Karpas-422 (cell line): ENCODE results near the gene TM9SF4. TPM values are rescaled to one million over a fixed set of nuclear protein-coding genes. Genes with fewer than 3 reads are reported as not detected.

Source experiments
- DNase-seq: peaks from one replicate; pipeline ENCODE4 v3.0.0-alpha.2; 2015
- H2AFZ ChIP-seq: fragments of 200-600 bp; sonication (generic); 2 replicates; pipeline ENCODE4 v1.6.1; 2014; ENCODE audit warnings: antibody characterized with exemption, low read length, mixed read lengths
- H3K27ac ChIP-seq: fragments of 200-600 bp; sonication (generic); 2 replicates; pipeline ENCODE4 v1.5.1; 2014; ENCODE audit warnings: mild to moderate bottlenecking, low read length, moderate library complexity
- H3K27me3 ChIP-seq: fragments of 200-600 bp; sonication (generic); 2 replicates; pipeline ENCODE4 v1.6.1; 2014; ENCODE audit warnings: low read length, mixed read lengths
- H3K36me3 ChIP-seq: fragments of 200-600 bp; sonication (generic); 2 replicates; pipeline ENCODE4 v1.6.1; 2014; ENCODE audit warnings: low read length, mixed read lengths; ENCODE audit not compliant: insufficient read depth
- H3K4me1 ChIP-seq: fragments of 200-600 bp; sonication (generic); 2 replicates; pipeline ENCODE4 v1.6.1; 2014; ENCODE audit warnings: mild to moderate bottlenecking, low read length, mixed read lengths
- H3K4me2 ChIP-seq: fragments of 200-600 bp; sonication (generic); 2 replicates; pipeline ENCODE4 v1.6.1; 2014; ENCODE audit warnings: low read length, low read depth, mild to moderate bottlenecking; ENCODE audit not compliant: poor library complexity, severe bottlenecking
- H3K4me3 ChIP-seq: fragments of 200-600 bp; sonication (generic); 2 replicates; pipeline ENCODE4 v1.5.1; 2014; ENCODE audit warnings: mild to moderate bottlenecking, antibody characterized with exemption, low read length, mixed read lengths
- H3K79me2 ChIP-seq: fragments of 200-600 bp; sonication (generic); 2 replicates; pipeline ENCODE4 v1.6.1; 2014; ENCODE audit warnings: mild to moderate bottlenecking, low read length, mixed read lengths
- H3K9ac ChIP-seq: fragments of 200-600 bp; sonication (generic); 2 replicates; pipeline ENCODE4 v1.6.0; 2014; ENCODE audit warnings: low read length
- H3K9me2 ChIP-seq: fragments of 200-600 bp; sonication (generic), shearing (Covaris generic); replicated peaks from 2 replicates; pipeline ENCODE4 v1.6.0; 2014; ENCODE audit warnings: mild to moderate bottlenecking, low read length, moderate library complexity; ENCODE audit not compliant: insufficient read depth
- H3K9me3 ChIP-seq: fragments of 300-700, 200-600 bp; sonication (generic); 2 replicates; pipeline ENCODE4 v1.6.1; 2014; ENCODE audit warnings: low read length, mixed read lengths
- H4K20me1 ChIP-seq: fragments of 200-600 bp; sonication (generic); 2 replicates; pipeline ENCODE4 v1.6.1; 2014; ENCODE audit warnings: mild to moderate bottlenecking, antibody characterized with exemption, low read length, low read depth; ENCODE audit not compliant: insufficient read depth
- total RNA-seq: library from RNA; depleted of rRNA; stranded (reverse); fragments of >200 nt; shearing (Covaris generic); gene quantifications from 2 replicates; pipeline ENCODE4 v1.2.3, GENCODE V29; 2014; ENCODE audit warnings: low replicate concordance

TM9SF4 gene
- total RNA-seq, 1 experiment from 2014 or later, result 22.5 TPM

GRCh38 chr20:32184961-32185603 is 75.6 kb downstream of the TM9SF4 start:
- Histone ChIP-seq H3K27ac (no peak overlapping the region), H3K4me2 (no peak overlapping the region), H3K36me3 (no peaks in the 10 kb centered on the region), H3K9ac (no peak overlapping the region), H3K9me3 (no peaks in the 10 kb centered on the region), H3K9me2 (no peaks in the 10 kb centered on the region), H2AFZ (no peak overlapping the region), H4K20me1 (peaks cover 10% of the 10 kb centered on the region; the same call in 1 of the 2 replicates), H3K4me3 (no peak overlapping the region), H3K79me2 (no peaks in the 10 kb centered on the region), H3K27me3 (no peaks in the 10 kb centered on the region), H3K4me1 (peaks cover 7% of the 10 kb centered on the region)
- DNase-seq, result no peak

GRCh38 chr20:32186506-32186905 is 77.0 kb downstream of the TM9SF4 start:
- H3K9me3 ChIP-seq, result no peaks in the 10 kb centered on the region
- peaks cover 7% of the 10 kb centered on the region for H3K4me1 ChIP-seq
- H2AFZ ChIP-seq, result no peak overlapping the region
- no peak overlapping the region for H3K4me3 ChIP-seq
- no peak overlapping the region for H3K27ac ChIP-seq
- no peaks in the 10 kb centered on the region for H3K36me3 ChIP-seq
- no peaks in the 10 kb centered on the region for H3K27me3 ChIP-seq
- H3K4me2 ChIP-seq, result no peak overlapping the region
- no peak for DNase-seq
- H3K9ac ChIP-seq, result no peak overlapping the region
- no peaks in the 10 kb centered on the region for H3K9me2 ChIP-seq
- peaks cover 10% of the 10 kb centered on the region; the same call in 1 of the 2 replicates for H4K20me1 ChIP-seq
- H3K79me2 ChIP-seq, result no peaks in the 10 kb centered on the region

- Histone ChIP-seq H3K4me3 (no peak overlapping the region), H3K27ac (no peak overlapping the region), H3K4me2 (no peak overlapping the region), H3K9ac (no peak overlapping the region), H3K79me2 (no peaks in the 10 kb centered on the region), H4K20me1 (peaks cover 10% of the 10 kb centered on the region; the same call in 1 of the 2 replicates), H3K9me3 (no peaks in the 10 kb centered on the region), H3K9me2 (no peaks in the 10 kb centered on the region), H3K4me1 (peaks cover 7% of the 10 kb centered on the region), H2AFZ (no peak overlapping the region), H3K27me3 (no peaks in the 10 kb centered on the region), H3K36me3 (no peaks in the 10 kb centered on the region; the same call in 1 of the 2 replicates)
- DNase-seq, result no peak
These were observed 79.0 kb downstream of the TM9SF4 start for GRCh38 chr20:32188376-32189122.

- H3K36me3 ChIP-seq, result no peaks in the 10 kb centered on the region; the same call in 1 of the 2 replicates
- no peak overlapping the region for H3K9ac ChIP-seq
- H3K4me3 ChIP-seq, result no peak overlapping the region
- no peaks in the 10 kb centered on the region for H3K9me2 ChIP-seq
- peaks cover 10% of the 10 kb centered on the region; the same call in 1 of the 2 replicates for H4K20me1 ChIP-seq
- H3K27me3 ChIP-seq, result no peaks in the 10 kb centered on the region
- no peak overlapping the region for H3K27ac ChIP-seq
- no peak overlapping the region for H2AFZ ChIP-seq
- DNase-seq, result no peak
- no peaks in the 10 kb centered on the region for H3K79me2 ChIP-seq
- no peaks in the 10 kb centered on the region for H3K9me3 ChIP-seq
- H3K4me1 ChIP-seq, result peaks cover 6% of the 10 kb centered on the region
- no peak overlapping the region for H3K4me2 ChIP-seq
These were observed 79.6 kb downstream of the TM9SF4 start for GRCh38 chr20:32189123-32189410.

- Histone ChIP-seq H3K4me3 (no peak overlapping the region), H3K4me2 (no peak overlapping the region)
These were observed 80.4 kb downstream of the TM9SF4 start for GRCh38 chr20:32189691-32190615.

GRCh38 chr20:32190616-32191415 is 81.3 kb downstream of the TM9SF4 start:
- Histone ChIP-seq H3K79me2 (no peaks in the 10 kb centered on the region), H3K36me3 (peaks cover 9% of the 10 kb centered on the region; the same call in 1 of the 2 replicates), H3K9me2 (no peaks in the 10 kb centered on the region), H4K20me1 (peaks cover 4% of the 10 kb centered on the region; the same call in 1 of the 2 replicates), H3K4me1 (no peaks in the 10 kb centered on the region), H3K4me2 (no peak overlapping the region), H3K27me3 (no peaks in the 10 kb centered on the region), H2AFZ (no peak overlapping the region), H3K4me3 (no peak overlapping the region), H3K27ac (no peak overlapping the region), H3K9ac (no peak overlapping the region), H3K9me3 (no peaks in the 10 kb centered on the region)
- DNase-seq, result no peak

More at GRCh38 chr20:32189691-32190615, 80.4 kb downstream of the TM9SF4 start:
- no peak overlapping the region for H3K9ac ChIP-seq
- no peak for DNase-seq
- peaks cover under 1% of the 10 kb centered on the region; the same call in 1 of the 2 replicates for H3K36me3 ChIP-seq
- H3K27ac ChIP-seq, result no peak overlapping the region
- H4K20me1 ChIP-seq, result peaks cover 6% of the 10 kb centered on the region; the same call in 1 of the 2 replicates
- no peaks in the 10 kb centered on the region for H3K9me2 ChIP-seq
- H3K4me1 ChIP-seq, result no peaks in the 10 kb centered on the region
- no peaks in the 10 kb centered on the region for H3K27me3 ChIP-seq
- H3K9me3 ChIP-seq, result no peaks in the 10 kb centered on the region
- no peak overlapping the region for H2AFZ ChIP-seq
- no peaks in the 10 kb centered on the region for H3K79me2 ChIP-seq

- Histone ChIP-seq H3K4me3 (no peak overlapping the region), H3K9me3 (no peaks in the 10 kb centered on the region), H3K4me2 (no peak overlapping the region), H3K9ac (no peak overlapping the region), H3K27ac (no peak overlapping the region), H3K9me2 (no peaks in the 10 kb centered on the region), H3K36me3 (peaks cover 9% of the 10 kb centered on the region; the same call in 1 of the 2 replicates), H3K79me2 (no peaks in the 10 kb centered on the region), H2AFZ (no peak overlapping the region), H3K4me1 (no peaks in the 10 kb centered on the region), H3K27me3 (no peaks in the 10 kb centered on the region), H4K20me1 (peaks cover 4% of the 10 kb centered on the region; the same call in 1 of the 2 replicates)
- no peak for DNase-seq
These were observed 81.9 kb downstream of the TM9SF4 start for GRCh38 chr20:32191422-32191821.
